Stomach (tissue), 9 donors: ENCODE results near the gene CYB561. TPM values are rescaled to one million over a fixed set of nuclear protein-coding genes. Genes with fewer than 3 reads are reported as not detected.
A peak's percentile ranks its signal among the peaks of the same experiment; 100 is the strongest.

ENCODE experiments used
- DNase-seq, 2 donors: peaks; one replicate each; pipeline versions ENCODE4 v3.0.0 to v3.0.0-alpha.2; 2013 to 2019
- H3K27ac ChIP-seq, 5 donors: fragments of 200-600 bp in 4 of 5; sonication (generic) in 4 of 5; one replicate each; pipeline ENCODE4 v1.5.1; 2013 to 2019; ENCODE audit warnings: mild to moderate bottlenecking in 1 of 5, moderate library complexity in 1 of 5
- H3K27me3 ChIP-seq, 3 donors: fragments of 200-600 bp; sonication (generic); one replicate each; pipeline ENCODE4 v1.5.1; 2017 to 2019; ENCODE audit warnings: mixed run types in 1 of 3
- H3K36me3 ChIP-seq, 4 donors: fragments of 200-600 bp; sonication (generic); 1 replicate in 3 of 4; 2 replicates in 1 of 4; pipeline ENCODE4 v1.5.1; 2016 to 2019
- H3K4me1 ChIP-seq, 4 donors: fragments of 200-600 bp; sonication (generic); one replicate each; pipeline ENCODE4 v1.5.1; 2016 to 2019
- H3K4me3 ChIP-seq, 4 donors: fragments of 200-600 bp; sonication (generic) in 3 of 4; one replicate each; pipeline ENCODE4 v1.5.1; 2016 to 2019; ENCODE audit warnings: mild to moderate bottlenecking in 1 of 4
- H3K9me3 ChIP-seq, 4 donors: fragments of 200-600 bp; sonication (generic); one replicate each; pipeline ENCODE4 v1.5.1; 2016 to 2019
- EP300 ChIP-seq: sonication (generic); formaldehyde crosslinking; IDR thresholded peaks from one replicate; pipeline ENCODE4 v1.6.1; 2017; ENCODE audit warnings: antibody characterized with exemption
- POLR2A ChIP-seq, 4 donors: fragments of 450-650 bp; IDR thresholded peaks; one replicate each; pipeline ENCODE4 v1.6.1; 2016; ENCODE audit warnings: antibody characterized with exemption in 4 of 4, control low read depth in 2 of 4, mild to moderate bottlenecking in 1 of 4, moderate library complexity in 1 of 4
- POLR2AphosphoS5 ChIP-seq, 3 donors: sonication (generic); formaldehyde crosslinking; IDR thresholded peaks; one replicate each; pipeline ENCODE4 v1.6.1; 2016; ENCODE audit warnings: antibody characterized with exemption in 3 of 3
- WGBS, 5 donors: extraction: QIAGEN DNeasy Blood & Tissue Kit in 3 of 5; methylation state at CpG; one replicate each; pipeline versions ENCODE4 v1.1.5 to v1.1.7; 2013 to 2018; 5-methylcytosine and 5-hydroxymethylcytosine counted together
- intact Hi-C: fragments of 100-400 bp; cut with DNase I; formaldehyde crosslinking; loops from one replicate; pipeline ENCODE4 v1.15.1; 2023; ENCODE audit warnings: low total_unique reads
- polyA plus RNA-seq, 3 donors: library from polyadenylated mRNA; stranded (reverse); fragments of 200-250 nt; gene quantifications; one replicate each; pipeline ENCODE4 v1.2.3, GENCODE V29; 2013
- total RNA-seq, 5 donors: library from RNA; depleted of rRNA; stranded (reverse); fragments of >200 nt; gene quantifications; one replicate each; pipeline versions ENCODE4 v1.1.0 to v1.2.3, GENCODE V29; 2014 to 2016
- TF ChIP-seq, protein P1 (sequence below), 7 experiments: fragments of 450-650 bp in 4 of 7; fragments of 200-600 bp in 3 of 7; sonication (generic) in 3 of 7; IDR thresholded peaks; one replicate each; pipeline ENCODE4 v1.5.1; 2016 to 2019; ENCODE audit warnings: antibody characterized with exemption in 7 of 7, control low read depth in 2 of 7, mild to moderate bottlenecking in 1 of 7
- donor health status: healthy with polysubstance abuse.
- donor health status: Bipolar disorder and iron deficiency.
- donor health status: healthy.

Gene CYB561
- total and polyA plus RNA-seq, 8 donors: 10.8 to 394 (median 37.8) TPM

DNA sequence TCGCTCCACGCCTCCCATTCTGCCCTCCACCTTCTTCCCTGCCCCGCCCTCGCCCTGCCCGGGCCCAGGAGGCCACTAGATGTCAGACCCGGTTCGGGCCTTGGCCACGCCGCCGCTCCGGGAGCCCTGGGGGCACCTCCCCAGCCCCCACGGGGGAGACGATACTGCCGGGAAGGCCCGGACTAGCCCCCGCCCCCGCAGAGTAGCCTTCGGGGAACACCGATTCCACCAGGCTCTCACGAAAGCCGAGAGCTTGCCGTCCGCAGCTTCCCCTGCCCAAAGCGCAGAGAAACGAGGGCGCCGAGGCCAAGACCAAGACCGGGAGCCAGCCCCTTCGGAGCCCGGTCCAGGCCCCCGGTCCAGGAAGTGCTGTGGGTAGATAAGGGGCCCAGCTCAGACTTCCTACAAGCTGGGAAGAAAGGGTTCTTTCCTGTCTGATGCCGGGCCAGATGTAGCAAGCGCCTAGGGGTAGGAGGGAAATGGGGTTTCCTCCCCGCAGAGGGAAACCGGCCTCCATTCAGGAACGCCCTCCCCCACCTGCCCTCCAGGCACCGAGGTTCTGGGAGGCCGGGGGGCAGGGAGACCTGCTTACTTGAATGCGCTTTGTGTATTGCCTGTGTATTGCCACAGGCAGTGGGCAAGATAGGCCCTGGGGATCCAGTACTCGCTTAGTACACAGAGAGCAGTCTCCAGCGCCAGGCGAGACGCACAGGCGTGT, 806 bp upstream of the CYB561 start:
- Histone ChIP-seq H3K9me3 (no peaks in the 10 kb centered on the region), H3K27me3 (peaks cover 0 to 6% (median 0%) of the 10 kb centered on the region in 3 donors), H3K36me3 (no peaks in the 10 kb centered on the region), H3K4me3 (peak overlapping the region; percentile 61 to 81 (median 72)), H3K4me1 (peaks cover 27 to 57% (median 50%) of the 10 kb centered on the region in 4 donors), H3K27ac (peak overlapping the region; percentile 89 to 97 (median 95))
- TF ChIP-seq POLR2AphosphoS5 (IDR thresholded peaks at IDR 0.05) (peak in 2 of 3 donors; percentile 5 to 38), POLR2A (IDR thresholded peaks at IDR 0.05) (no peak)
- TF ChIP-seq, protein P1, sequence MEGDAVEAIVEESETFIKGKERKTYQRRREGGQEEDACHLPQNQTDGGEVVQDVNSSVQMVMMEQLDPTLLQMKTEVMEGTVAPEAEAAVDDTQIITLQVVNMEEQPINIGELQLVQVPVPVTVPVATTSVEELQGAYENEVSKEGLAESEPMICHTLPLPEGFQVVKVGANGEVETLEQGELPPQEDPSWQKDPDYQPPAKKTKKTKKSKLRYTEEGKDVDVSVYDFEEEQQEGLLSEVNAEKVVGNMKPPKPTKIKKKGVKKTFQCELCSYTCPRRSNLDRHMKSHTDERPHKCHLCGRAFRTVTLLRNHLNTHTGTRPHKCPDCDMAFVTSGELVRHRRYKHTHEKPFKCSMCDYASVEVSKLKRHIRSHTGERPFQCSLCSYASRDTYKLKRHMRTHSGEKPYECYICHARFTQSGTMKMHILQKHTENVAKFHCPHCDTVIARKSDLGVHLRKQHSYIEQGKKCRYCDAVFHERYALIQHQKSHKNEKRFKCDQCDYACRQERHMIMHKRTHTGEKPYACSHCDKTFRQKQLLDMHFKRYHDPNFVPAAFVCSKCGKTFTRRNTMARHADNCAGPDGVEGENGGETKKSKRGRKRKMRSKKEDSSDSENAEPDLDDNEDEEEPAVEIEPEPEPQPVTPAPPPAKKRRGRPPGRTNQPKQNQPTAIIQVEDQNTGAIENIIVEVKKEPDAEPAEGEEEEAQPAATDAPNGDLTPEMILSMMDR (IDR thresholded peaks at IDR 0.05): peak in 2 of 7 experiments; percentile 7 to 14
- intact Hi-C loops: no loop called here
- peak; percentile 72 to 79 for DNase-seq
- 9 to 22% (median 13%) methylated on average over 34 to 44 of the region's 44 CpGs for WGBS, 5 donors

GRCh38 chr17:63445571-63445953, 544 bp downstream of the CYB561 start:
- peak overlapping the region; percentile 89 to 97 (median 95) for H3K27ac ChIP-seq
- TF ChIP-seq, protein P1 (IDR thresholded peaks at IDR 0.05): no peak
- TF ChIP-seq POLR2AphosphoS5 (IDR thresholded peaks at IDR 0.05): peak in 1 of 3 donors; percentile 4
- TF ChIP-seq EP300: no peak
- intact Hi-C loops: no loop called here
- 1 to 14% (median 3%) methylated on average over 4 to 24 of the region's 24 CpGs for WGBS, 5 donors
- DNase-seq: peak; percentile 69 to 76
- peak overlapping the region; percentile 61 to 81 (median 72) for H3K4me3 ChIP-seq
- no peaks in the 10 kb centered on the region for H3K36me3 ChIP-seq
- H3K4me1 ChIP-seq: peaks cover 27 to 69% (median 54%) of the 10 kb centered on the region in 4 donors
- H3K27me3 ChIP-seq: peaks cover 0 to 6% (median 0%) of the 10 kb centered on the region in 3 donors
- H3K9me3 ChIP-seq: no peaks in the 10 kb centered on the region

- no peak for DNase-seq
- Histone ChIP-seq H3K27me3 (peaks cover 0 to 6% (median 0%) of the 10 kb centered on the region in 3 donors), H3K9me3 (no peaks in the 10 kb centered on the region), H3K4me1 (peaks cover 27 to 74% (median 59%) of the 10 kb centered on the region in 4 donors), H3K36me3 (no peaks in the 10 kb centered on the region), H3K27ac (peak overlapping the region; percentile 89 to 97 (median 95)), H3K4me3 (peak overlapping the region; percentile 61 to 81 (median 72))
- TF ChIP-seq POLR2AphosphoS5 (IDR thresholded peaks at IDR 0.05): no peak
- TF ChIP-seq, protein P1 (IDR thresholded peaks at IDR 0.05): no peak
- TF ChIP-seq EP300: no peak
- no peak for TF ChIP-seq POLR2A (IDR thresholded peaks at IDR 0.05)
- WGBS, 5 donors: 26 to 45% (median 35%) methylated on average over 7 of the region's 7 CpGs
- intact Hi-C loops: no loop called here
Measured at GRCh38 chr17:63445065-63445464, 1.0 kb downstream of the CYB561 start.

DNA sequence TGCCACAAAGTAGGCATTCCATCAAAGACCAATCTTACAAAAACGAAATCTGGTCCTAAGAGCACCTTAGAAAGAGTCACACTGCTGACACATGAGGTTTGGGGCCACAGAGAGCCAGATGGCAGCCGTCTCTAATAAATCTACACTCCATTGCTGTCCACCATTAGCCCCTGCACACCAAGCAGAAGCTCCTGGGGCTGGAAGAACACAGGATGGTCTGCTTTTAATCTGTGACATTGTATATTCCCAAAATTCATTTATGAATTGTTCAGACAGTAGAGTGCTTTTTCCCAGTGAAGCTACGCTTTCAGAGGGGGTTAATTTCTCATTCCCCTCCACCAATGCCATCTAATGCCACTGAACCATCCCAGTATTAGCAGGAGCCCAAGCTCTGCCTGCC, 1.6 kb downstream of the CYB561 start:
- Histone ChIP-seq H3K4me1 (peaks cover 27 to 80% (median 64%) of the 10 kb centered on the region in 4 donors), H3K9me3 (no peaks in the 10 kb centered on the region), H3K27me3 (peaks cover 0 to 6% (median 0%) of the 10 kb centered on the region in 3 donors), H3K4me3 (peak overlapping the region in 3 of 4 donors; percentile 71 to 81 (median 73)), H3K36me3 (no peaks in the 10 kb centered on the region), H3K27ac (peak overlapping the region in 3 of 5 donors; percentile 91 to 97 (median 95))
- DNase-seq: no peak
- intact Hi-C loops: no loop called here
- 59 to 79% (median 71%) methylated on average over 3 of the region's 3 CpGs for WGBS, 5 donors
- TF ChIP-seq POLR2A (IDR thresholded peaks at IDR 0.05) (no peak), EP300 (no peak), POLR2AphosphoS5 (IDR thresholded peaks at IDR 0.05) (no peak)
- TF ChIP-seq, protein P1 (IDR thresholded peaks at IDR 0.05): no peak
